Fibroblast of skin of scalp (primary cell): ENCODE results near the gene HFM1.

Experiments used
- DNase-seq: peaks from one replicate; pipeline ENCODE4 v3.0.0-alpha.2; 2013

Gene HFM1

GRCh38 chr1:91234181-91234580, 170.5 kb downstream of the HFM1 start:
- DNase-seq: no peak

GRCh38 chr1:91226741-91227140, 177.9 kb downstream of the HFM1 start:
- DNase-seq: no peak

- DNase-seq: no peak
These were observed 179.8 kb downstream of the HFM1 start for GRCh38 chr1:91224878-91225277.

- no peak for DNase-seq
These were observed 183.6 kb downstream of the HFM1 start for GRCh38 chr1:91221017-91221416.

- no peak for DNase-seq
These were observed 186.7 kb downstream of the HFM1 start for GRCh38 chr1:91217911-91218310.
